ENCODE data around the gene AMMECR1L. TPM values are rescaled to one million over a fixed set of nuclear protein-coding genes. Genes with fewer than 3 reads are reported as not detected.
"Not testable (repeated sequence)": the region's sequence is repeated elsewhere in the genome, so short reads cannot be mapped to it uniquely, and the experiment has no call there.

Gene AMMECR1L
- total RNA-seq, 1 experiment from 2014 or later: 19.1 TPM

DNA sequence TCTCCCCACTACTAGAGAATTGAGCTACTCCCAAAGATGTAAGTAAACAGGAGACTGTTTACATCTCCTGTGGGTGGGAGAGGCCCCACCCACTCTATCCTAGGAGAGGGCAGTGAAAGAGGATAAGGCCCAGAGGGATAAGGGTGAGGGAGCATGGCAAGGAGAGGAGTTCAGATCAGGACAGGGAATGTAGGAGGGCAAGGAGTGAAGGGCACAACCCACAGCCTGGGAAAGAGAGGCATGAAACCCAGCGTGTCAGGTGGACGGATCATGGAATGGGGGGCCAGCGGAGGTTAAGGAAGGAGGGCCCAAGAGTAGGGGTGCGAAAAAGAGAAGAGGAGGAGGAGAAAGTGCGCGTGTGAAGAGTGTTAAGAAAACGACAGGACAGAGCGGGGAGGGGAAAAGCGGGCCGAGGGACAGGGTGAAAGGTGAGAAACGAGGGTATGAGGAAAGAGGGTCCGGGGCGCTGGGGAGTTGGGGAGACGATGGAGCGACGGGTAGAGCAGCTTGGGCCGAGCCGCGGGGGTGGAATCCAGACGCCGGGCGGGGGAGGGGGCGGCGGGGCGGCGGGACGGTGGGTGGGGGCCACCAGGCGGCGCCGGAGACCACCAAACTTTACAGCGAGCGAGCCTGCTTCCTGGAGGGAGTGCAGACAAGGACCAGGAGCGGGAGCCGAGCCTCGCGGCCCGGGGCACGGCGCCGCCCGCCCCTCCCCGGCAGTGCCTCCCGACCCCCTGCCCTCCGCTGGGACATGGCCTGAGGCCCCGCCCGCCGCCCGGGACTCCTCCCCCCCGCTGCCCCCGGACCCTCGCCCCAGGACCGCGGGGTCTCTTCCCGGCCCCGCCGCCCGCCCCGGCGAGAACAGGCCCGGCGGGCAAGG is 655 bp downstream of the AMMECR1L start:
- CTCF ChIA-PET; POLR2A ChIA-PET; BruUV-seq (replicated peaks); H2AFZ ChIP-seq (ENCODE audit: low read depth, low read length, poor library complexity, severe bottlenecking); H4K20me1 ChIP-seq (ENCODE audit: insufficient read depth); H3K9me2 ChIP-seq (ENCODE audit: insufficient read depth); DNase-seq (ENCODE audit: low read depth, low spot score); H3K9me3 ChIP-seq (ENCODE audit: control insufficient read depth in 1 of 2, insufficient read depth in 1 of 2, low read depth in 1 of 2, low read length in 2 of 2); H3K27me3 ChIP-seq (ENCODE audit: insufficient read depth, low read length): not testable (repeated sequence)
- TF ChIP-seq SIN3A (IDR thresholded peaks at IDR 0.05; ENCODE audit: low read depth): 0 out of 2 replicates have a peak, but pooled peaks have one; percentile 22
- peak; percentile 34 for ATAC-seq
- intact Hi-C loops (cut with micrococcal nuclease): loop anchor here (10.0 kb wide), 1 partner anchor 140 kb away; the partner anchor contains the start of gene SAP130
- Histone ChIP-seq H3K36me3 (ENCODE audit: control insufficient read depth in 1 of 2, insufficient read depth in 2 of 2, low read length in 2 of 2) (peaks cover 6 to 13% of the 10 kb centered on the region in 2 experiments; a peak in 2 of 4 replicates), H3K27ac (ENCODE audit: low read depth, low read length) (peak overlapping the region; percentile 84), H3K4me3 (replicated peaks in 1 of 2; ENCODE audit: low read depth in 1 of 2, low read length in 2 of 2) (peak overlapping the region; percentile 60 to 66), H3K79me2 (ENCODE audit: insufficient read depth, low read length) (peaks cover 55% of the 10 kb centered on the region), H3K9ac (ENCODE audit: low read length) (peak overlapping the region; percentile 68), H3K4me2 (ENCODE audit: low read length) (peak overlapping the region; percentile 79), H3K4me1 (ENCODE audit: control insufficient read depth in 1 of 2, insufficient read depth in 2 of 2, low read length in 2 of 2) (peaks cover 10 to 17% of the 10 kb centered on the region in 2 experiments; a peak in 3 of 4 replicates)
- RAD21 ChIA-PET (ENCODE audit: low non-redundant PET in 1 of 2, low total read pairs in 2 of 2, uncharacterized antibody in 2 of 2, unreplicated experiment in 2 of 2): interaction anchor here in 1 of 2 experiments (0.6 kb wide), 1 partner anchor 338 kb away, joined by 3 read pairs; no protein-coding TSS in a partner anchor

GRCh38 chr2:127884436-127884835 is 1.3 kb downstream of the AMMECR1L start:
- no peak overlapping the region for H2AFZ ChIP-seq (ENCODE audit: low read depth, low read length, poor library complexity, severe bottlenecking)
- peak overlapping the region; percentile 79 for H3K4me2 ChIP-seq (ENCODE audit: low read length)
- H3K4me1 ChIP-seq (ENCODE audit: control insufficient read depth in 1 of 2, insufficient read depth in 2 of 2, low read length in 2 of 2): peaks cover 10 to 17% of the 10 kb centered on the region in 2 experiments; a peak in 3 of 4 replicates
- ChIA-PET RAD21 (ENCODE audit: low non-redundant PET in 1 of 2, low total read pairs in 2 of 2, uncharacterized antibody in 2 of 2, unreplicated experiment in 2 of 2) (interaction anchor here in 1 of 2 experiments (0.6 kb wide), 1 partner anchor 339 kb away, joined by 3 read pairs; no protein-coding TSS in a partner anchor), CTCF (no interaction called here), POLR2A (no interaction called here)
- peaks cover 6 to 13% of the 10 kb centered on the region in 2 experiments; a peak in 2 of 4 replicates for H3K36me3 ChIP-seq (ENCODE audit: control insufficient read depth in 1 of 2, insufficient read depth in 2 of 2, low read length in 2 of 2)
- no peaks in the 10 kb centered on the region; the same call in 1 of the 2 replicates for H4K20me1 ChIP-seq (ENCODE audit: insufficient read depth)
- H3K79me2 ChIP-seq (ENCODE audit: insufficient read depth, low read length): peaks cover 62% of the 10 kb centered on the region
- no peaks in the 10 kb centered on the region for H3K9me3 ChIP-seq (ENCODE audit: control insufficient read depth in 1 of 2, insufficient read depth in 1 of 2, low read depth in 1 of 2, low read length in 2 of 2)
- intact Hi-C loops (cut with micrococcal nuclease): loop anchor here (10.0 kb wide), 1 partner anchor 140 kb away; the partner anchor contains the start of gene SAP130
- peak overlapping the region; percentile 60 to 66 for H3K4me3 ChIP-seq (replicated peaks in 1 of 2; ENCODE audit: low read depth in 1 of 2, low read length in 2 of 2)
- no peak overlapping the region for H3K27ac ChIP-seq (ENCODE audit: low read depth, low read length)
- TF ChIP-seq ELF1 (IDR thresholded peaks at IDR 0.05; ENCODE audit: borderline replicate concordance, low read depth) (no peak), MAX (IDR thresholded peaks at IDR 0.05) (no peak), ZNF274 (IDR thresholded peaks at IDR 0.05; ENCODE audit: low read depth, low read length) (no peak), ZFX (IDR thresholded peaks at IDR 0.05) (no peak), EZH2phosphoT487 (IDR thresholded peaks at IDR 0.05; ENCODE audit: borderline replicate concordance) (no peak), JUND (IDR thresholded peaks at IDR 0.05) (no peak), RAD21 (IDR thresholded peaks at IDR 0.05; ENCODE audit: low read depth) (no peak), SIN3A (IDR thresholded peaks at IDR 0.05; ENCODE audit: low read depth) (no peak), YY1 (IDR thresholded peaks at IDR 0.05; ENCODE audit: extremely low read depth, insufficient replicate concordance, low read depth, low read length) (no peak), CEBPB (IDR thresholded peaks at IDR 0.05; ENCODE audit: low read depth) (no peak)
- TF ChIP-seq, protein P1, sequence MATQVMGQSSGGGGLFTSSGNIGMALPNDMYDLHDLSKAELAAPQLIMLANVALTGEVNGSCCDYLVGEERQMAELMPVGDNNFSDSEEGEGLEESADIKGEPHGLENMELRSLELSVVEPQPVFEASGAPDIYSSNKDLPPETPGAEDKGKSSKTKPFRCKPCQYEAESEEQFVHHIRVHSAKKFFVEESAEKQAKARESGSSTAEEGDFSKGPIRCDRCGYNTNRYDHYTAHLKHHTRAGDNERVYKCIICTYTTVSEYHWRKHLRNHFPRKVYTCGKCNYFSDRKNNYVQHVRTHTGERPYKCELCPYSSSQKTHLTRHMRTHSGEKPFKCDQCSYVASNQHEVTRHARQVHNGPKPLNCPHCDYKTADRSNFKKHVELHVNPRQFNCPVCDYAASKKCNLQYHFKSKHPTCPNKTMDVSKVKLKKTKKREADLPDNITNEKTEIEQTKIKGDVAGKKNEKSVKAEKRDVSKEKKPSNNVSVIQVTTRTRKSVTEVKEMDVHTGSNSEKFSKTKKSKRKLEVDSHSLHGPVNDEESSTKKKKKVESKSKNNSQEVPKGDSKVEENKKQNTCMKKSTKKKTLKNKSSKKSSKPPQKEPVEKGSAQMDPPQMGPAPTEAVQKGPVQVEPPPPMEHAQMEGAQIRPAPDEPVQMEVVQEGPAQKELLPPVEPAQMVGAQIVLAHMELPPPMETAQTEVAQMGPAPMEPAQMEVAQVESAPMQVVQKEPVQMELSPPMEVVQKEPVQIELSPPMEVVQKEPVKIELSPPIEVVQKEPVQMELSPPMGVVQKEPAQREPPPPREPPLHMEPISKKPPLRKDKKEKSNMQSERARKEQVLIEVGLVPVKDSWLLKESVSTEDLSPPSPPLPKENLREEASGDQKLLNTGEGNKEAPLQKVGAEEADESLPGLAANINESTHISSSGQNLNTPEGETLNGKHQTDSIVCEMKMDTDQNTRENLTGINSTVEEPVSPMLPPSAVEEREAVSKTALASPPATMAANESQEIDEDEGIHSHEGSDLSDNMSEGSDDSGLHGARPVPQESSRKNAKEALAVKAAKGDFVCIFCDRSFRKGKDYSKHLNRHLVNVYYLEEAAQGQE (IDR thresholded peaks at IDR 0.05; ENCODE audit: low read depth): no peak
- H3K9me2 ChIP-seq (ENCODE audit: insufficient read depth): no peaks in the 10 kb centered on the region
- BruUV-seq (replicated peaks): no TSS peak
- peak overlapping the region; percentile 68 for H3K9ac ChIP-seq (ENCODE audit: low read length)
- no peak for DNase-seq (ENCODE audit: low read depth, low spot score)
- no peaks in the 10 kb centered on the region for H3K27me3 ChIP-seq (ENCODE audit: insufficient read depth, low read length)
- no peak for ATAC-seq

Measured in HCT116 (cell line).